HL-60 (cell line): ENCODE measurements around the gene LIPC.

Experiments
- DNase-seq, 2 experiments: peaks; one replicate each; pipeline ENCODE4 v3.0.0-alpha.2; 2010 to 2020; ENCODE audit warnings: low read depth in 1 of 2, low spot score in 1 of 2
- H3K27ac ChIP-seq: fragments of 250-450 bp; sonication (Bioruptor Pico); replicated peaks from 2 replicates; pipeline ENCODE4 v1.5.1; 2020; ENCODE audit warnings: mild to moderate bottlenecking, moderate library complexity
- H3K27me3 ChIP-seq: fragments of 250-450 bp; sonication (Bioruptor Pico); 2 replicates; pipeline ENCODE4 v1.5.1; 2021; ENCODE audit warnings: mild to moderate bottlenecking, moderate library complexity; ENCODE audit not compliant: insufficient read depth, poor library complexity, severe bottlenecking
- H3K4me3 ChIP-seq: replicated peaks from 2 replicates; pipeline ENCODE4 v1.5.1; 2011; ENCODE audit warnings: mild to moderate bottlenecking, control low read depth, low read length; ENCODE audit not compliant: insufficient read depth
- GABPA ChIP-seq: IDR thresholded peaks from 2 replicates; pipeline ENCODE4 v1.6.1; 2012; ENCODE audit warnings: low read depth
- POLR2AphosphoS5 ChIP-seq: IDR thresholded peaks from 2 replicates; pipeline ENCODE4 v1.6.1; 2012; ENCODE audit warnings: low read depth
- SPI1 ChIP-seq: IDR thresholded peaks from 2 replicates; pipeline ENCODE4 v1.6.1; 2012; ENCODE audit warnings: low read depth, mild to moderate bottlenecking, borderline replicate concordance
- TF ChIP-seq, protein P1 (sequence below): IDR thresholded peaks from one replicate; pipeline ENCODE4 v1.5.1; 2011; ENCODE audit warnings: low read length, control low read depth, inconsistent platforms; ENCODE audit not compliant: insufficient read depth
- TF ChIP-seq, protein P2 (sequence below): IDR thresholded peaks from 2 replicates; pipeline ENCODE4 v1.6.1; 2012; ENCODE audit warnings: low read depth; ENCODE audit not compliant: insufficient replicate concordance

Gene LIPC

DNA sequence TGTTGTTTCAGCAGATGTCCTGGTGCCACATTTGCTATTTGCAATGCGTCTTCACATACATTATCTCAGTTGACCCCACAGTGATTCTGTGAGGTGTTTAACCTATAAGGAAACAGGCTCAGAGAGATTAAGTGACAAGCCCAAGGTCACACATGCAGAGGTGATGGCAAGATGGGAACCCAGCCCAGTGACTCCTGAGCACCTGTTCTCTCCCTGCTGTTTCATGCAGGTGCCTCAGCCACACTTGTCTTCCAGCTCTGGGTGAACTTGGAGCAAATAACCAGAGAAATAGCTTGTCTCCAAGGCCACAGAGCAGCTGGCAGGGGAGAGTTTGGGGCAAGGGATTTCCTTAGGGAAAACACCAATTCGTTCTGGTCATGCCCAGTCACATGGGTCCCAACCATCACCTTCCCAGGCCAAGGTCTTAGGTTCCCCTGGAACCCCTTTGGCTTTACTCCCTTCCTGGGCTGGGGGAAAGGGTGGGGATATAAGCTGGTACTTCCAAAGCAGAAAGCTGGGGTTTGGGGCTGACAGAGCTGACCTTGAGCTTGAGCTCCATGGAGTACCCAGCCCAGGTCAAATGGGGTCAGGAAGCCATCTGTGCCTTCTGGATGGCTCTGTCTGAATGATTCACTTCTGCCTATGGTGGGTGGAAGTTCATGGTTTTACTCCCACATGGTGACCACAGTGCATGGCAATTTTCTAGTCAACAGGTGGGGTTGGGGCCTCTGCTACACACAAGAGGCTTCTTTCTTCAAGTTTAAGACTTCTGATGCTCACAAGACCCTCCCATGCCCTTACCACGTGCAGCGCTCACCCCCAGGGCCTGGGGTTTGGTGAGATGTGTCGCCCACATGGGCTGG is 22.4 kb downstream of the LIPC start:
- DNase-seq = peak; percentile 57 to 64
- no peak overlapping the region for H3K27ac ChIP-seq
- no peak overlapping the region for H3K4me3 ChIP-seq
- no peak; the same call in 1 of the 2 replicates for TF ChIP-seq SPI1
- peak; percentile 94 for TF ChIP-seq POLR2AphosphoS5
- no peaks in the 10 kb centered on the region for H3K27me3 ChIP-seq

DNA sequence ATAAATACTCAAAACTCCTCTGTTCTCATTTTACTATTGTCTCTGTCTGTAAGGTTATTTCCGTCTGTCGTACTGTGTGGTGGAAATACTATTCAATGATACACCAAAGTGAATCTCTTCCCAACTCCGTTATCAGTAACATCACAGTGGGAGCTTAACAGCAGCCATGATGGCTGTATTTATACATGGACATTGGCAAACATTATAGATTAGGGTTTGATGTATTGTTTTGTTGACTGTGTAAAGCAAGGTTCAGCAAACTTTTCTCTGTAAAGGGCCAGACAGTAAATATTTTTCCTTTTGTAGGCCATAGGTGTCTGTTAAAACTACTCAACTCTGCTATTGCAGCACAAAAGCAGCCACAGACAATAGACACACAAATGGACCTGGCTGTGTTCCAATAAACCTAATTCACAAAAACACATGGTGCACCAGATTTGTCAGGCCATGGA is 23.2 kb downstream of the LIPC start:
- no peak overlapping the region for H3K4me3 ChIP-seq
- TF ChIP-seq POLR2AphosphoS5 (no peak), SPI1 (no peak), GABPA (no peak)
- TF ChIP-seq, protein P1, sequence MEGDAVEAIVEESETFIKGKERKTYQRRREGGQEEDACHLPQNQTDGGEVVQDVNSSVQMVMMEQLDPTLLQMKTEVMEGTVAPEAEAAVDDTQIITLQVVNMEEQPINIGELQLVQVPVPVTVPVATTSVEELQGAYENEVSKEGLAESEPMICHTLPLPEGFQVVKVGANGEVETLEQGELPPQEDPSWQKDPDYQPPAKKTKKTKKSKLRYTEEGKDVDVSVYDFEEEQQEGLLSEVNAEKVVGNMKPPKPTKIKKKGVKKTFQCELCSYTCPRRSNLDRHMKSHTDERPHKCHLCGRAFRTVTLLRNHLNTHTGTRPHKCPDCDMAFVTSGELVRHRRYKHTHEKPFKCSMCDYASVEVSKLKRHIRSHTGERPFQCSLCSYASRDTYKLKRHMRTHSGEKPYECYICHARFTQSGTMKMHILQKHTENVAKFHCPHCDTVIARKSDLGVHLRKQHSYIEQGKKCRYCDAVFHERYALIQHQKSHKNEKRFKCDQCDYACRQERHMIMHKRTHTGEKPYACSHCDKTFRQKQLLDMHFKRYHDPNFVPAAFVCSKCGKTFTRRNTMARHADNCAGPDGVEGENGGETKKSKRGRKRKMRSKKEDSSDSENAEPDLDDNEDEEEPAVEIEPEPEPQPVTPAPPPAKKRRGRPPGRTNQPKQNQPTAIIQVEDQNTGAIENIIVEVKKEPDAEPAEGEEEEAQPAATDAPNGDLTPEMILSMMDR = no peak
- TF ChIP-seq, protein P2, sequence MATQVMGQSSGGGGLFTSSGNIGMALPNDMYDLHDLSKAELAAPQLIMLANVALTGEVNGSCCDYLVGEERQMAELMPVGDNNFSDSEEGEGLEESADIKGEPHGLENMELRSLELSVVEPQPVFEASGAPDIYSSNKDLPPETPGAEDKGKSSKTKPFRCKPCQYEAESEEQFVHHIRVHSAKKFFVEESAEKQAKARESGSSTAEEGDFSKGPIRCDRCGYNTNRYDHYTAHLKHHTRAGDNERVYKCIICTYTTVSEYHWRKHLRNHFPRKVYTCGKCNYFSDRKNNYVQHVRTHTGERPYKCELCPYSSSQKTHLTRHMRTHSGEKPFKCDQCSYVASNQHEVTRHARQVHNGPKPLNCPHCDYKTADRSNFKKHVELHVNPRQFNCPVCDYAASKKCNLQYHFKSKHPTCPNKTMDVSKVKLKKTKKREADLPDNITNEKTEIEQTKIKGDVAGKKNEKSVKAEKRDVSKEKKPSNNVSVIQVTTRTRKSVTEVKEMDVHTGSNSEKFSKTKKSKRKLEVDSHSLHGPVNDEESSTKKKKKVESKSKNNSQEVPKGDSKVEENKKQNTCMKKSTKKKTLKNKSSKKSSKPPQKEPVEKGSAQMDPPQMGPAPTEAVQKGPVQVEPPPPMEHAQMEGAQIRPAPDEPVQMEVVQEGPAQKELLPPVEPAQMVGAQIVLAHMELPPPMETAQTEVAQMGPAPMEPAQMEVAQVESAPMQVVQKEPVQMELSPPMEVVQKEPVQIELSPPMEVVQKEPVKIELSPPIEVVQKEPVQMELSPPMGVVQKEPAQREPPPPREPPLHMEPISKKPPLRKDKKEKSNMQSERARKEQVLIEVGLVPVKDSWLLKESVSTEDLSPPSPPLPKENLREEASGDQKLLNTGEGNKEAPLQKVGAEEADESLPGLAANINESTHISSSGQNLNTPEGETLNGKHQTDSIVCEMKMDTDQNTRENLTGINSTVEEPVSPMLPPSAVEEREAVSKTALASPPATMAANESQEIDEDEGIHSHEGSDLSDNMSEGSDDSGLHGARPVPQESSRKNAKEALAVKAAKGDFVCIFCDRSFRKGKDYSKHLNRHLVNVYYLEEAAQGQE = no peak
- no peak for DNase-seq
- no peak overlapping the region for H3K27ac ChIP-seq
- no peaks in the 10 kb centered on the region for H3K27me3 ChIP-seq

DNA sequence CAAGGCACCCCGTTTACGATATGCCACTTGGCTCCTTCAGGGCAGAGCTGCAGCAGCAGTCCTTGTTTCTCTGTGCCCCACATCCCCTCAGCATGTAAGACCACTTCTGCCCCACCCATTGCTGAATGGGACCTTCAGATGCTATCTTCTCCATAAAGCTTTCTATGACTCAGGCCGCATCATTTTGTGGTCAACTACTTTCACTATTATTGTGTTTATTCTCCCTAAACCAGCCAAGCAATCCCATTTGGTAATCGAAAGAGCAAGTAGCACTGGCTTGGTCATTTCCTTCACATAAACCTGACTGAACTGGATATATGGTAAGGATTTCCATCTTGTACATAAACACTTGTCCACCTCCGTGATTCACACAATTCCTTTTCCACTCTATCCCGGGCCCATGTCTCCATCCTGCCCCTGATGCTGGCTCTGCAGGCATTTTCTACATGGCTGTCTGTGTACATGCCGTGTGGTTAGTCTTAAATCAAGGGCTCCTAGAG is 25.7 kb downstream of the LIPC start:
- TF ChIP-seq, protein P1 = no peak
- TF ChIP-seq SPI1 (no peak), GABPA (no peak), POLR2AphosphoS5 (no peak)
- TF ChIP-seq, protein P2 = no peak
- Histone ChIP-seq H3K27ac (no peak overlapping the region), H3K4me3 (no peak overlapping the region), H3K27me3 (no peaks in the 10 kb centered on the region)
- DNase-seq = no peak

DNA sequence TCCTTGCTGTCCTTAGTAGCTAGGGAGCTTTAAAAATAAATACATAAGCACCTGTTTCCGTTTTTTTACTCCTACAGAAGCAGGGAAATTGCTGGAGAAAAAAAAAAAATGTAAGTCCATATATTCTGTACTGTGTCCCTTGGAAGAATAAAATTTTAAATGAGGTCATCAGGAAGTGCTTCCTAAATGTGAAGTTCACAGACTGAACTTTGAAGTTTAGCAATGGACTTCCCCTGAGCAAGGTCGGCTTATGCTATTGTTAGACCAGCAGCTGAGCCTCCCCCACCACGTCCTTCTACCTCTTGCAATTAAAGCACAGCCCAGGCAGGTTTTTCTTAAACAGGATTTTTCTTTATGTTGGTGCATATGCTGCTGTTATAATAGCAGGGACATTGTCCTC is 26.3 kb downstream of the LIPC start:
- Histone ChIP-seq H3K27ac (no peak overlapping the region), H3K4me3 (no peak overlapping the region), H3K27me3 (no peaks in the 10 kb centered on the region)
- TF ChIP-seq GABPA = no peak
- peak; percentile 18; the same call in 1 of the 2 replicates for TF ChIP-seq SPI1
- peak in 1 of 2 experiments; percentile 21 for DNase-seq
